NCI-H187 (cell line): ENCODE measurements around the gene CRYAB.
"Not testable (repeated sequence)": the region's sequence is repeated elsewhere in the genome, so short reads cannot be mapped to it uniquely, and the experiment has no call there.

Experiments
- DNase-seq, 2 experiments: peaks; one replicate each; lab custom pipeline; 2025; lab: John Stamatoyannopoulos, UW

Gene CRYAB

DNA sequence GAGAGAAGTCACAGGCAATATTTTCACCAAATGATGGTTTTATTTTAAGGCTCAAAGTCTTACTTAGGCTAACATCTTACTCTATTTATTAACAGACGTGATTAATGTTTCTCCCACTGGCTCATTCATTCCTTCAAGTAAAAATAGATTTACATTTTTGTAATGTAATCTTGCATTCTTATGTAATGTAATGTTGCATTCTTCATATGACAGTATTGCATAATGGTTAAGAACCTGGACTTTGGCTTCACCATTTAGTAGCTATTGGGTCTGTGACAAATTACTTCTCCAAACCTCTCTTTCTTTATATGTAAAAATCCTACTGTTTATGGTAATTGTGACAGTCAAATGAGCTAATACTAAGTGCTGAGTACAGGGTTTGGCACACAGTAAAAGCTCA is 22.3 kb upstream of the CRYAB start:
- DNase-seq, result no peak

- DNase-seq, result not testable (repeated sequence)
Observed at GRCh38 chr11:111933176-111933575, 21.6 kb upstream of the CRYAB start.

DNA sequence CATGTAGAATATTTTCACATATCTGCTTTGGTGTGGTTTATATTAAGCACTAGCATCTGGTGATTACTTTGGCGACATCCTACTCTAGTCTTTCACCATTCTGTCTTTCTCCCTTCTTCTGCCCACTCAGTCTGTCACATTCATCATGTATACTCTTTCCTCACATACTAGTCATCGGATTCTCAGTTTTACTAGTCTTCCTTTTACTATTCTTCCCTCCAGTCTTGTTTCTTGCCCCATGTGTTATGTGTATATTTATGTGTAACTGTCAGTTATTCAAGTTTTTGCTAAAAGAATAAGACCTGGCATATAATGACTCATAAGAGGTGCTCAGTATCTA is 21.0 kb upstream of the CRYAB start:
- DNase-seq, result no peak

GRCh38 chr11:111930472-111930871 is 18.9 kb upstream of the CRYAB start:
- no peak for DNase-seq

- peak; percentile 92 to 98 for DNase-seq
Observed at GRCh38 chr11:111926505-111927391, 15.2 kb upstream of the CRYAB start.

GRCh38 chr11:111925953-111926352 is 14.4 kb upstream of the CRYAB start:
- DNase-seq, result no peak

DNA sequence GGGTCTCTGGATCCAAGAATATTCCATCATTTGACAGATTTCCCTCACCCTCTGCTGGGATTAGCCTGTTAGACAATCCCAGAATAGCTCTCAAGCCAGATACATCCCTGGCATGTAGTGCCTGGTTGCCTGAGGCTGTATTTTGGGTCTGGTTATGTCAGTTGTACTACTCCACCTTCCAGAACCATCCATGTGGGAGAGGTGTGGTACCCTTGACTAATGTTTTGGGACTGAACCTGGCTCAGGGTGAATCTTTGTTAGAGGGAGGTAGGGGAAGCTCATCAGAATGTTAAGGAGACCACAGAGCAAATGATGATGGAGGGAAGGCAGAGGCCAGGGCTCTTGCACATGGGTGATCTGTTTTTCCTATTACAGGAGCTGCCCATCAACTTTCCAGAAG is 12.4 kb upstream of the CRYAB start:
- DNase-seq, result no peak

- no peak for DNase-seq
Observed at GRCh38 chr11:111923351-111923788, 11.8 kb upstream of the CRYAB start.

GRCh38 chr11:111922803-111923202 is 11.2 kb upstream of the CRYAB start:
- no peak for DNase-seq

DNA sequence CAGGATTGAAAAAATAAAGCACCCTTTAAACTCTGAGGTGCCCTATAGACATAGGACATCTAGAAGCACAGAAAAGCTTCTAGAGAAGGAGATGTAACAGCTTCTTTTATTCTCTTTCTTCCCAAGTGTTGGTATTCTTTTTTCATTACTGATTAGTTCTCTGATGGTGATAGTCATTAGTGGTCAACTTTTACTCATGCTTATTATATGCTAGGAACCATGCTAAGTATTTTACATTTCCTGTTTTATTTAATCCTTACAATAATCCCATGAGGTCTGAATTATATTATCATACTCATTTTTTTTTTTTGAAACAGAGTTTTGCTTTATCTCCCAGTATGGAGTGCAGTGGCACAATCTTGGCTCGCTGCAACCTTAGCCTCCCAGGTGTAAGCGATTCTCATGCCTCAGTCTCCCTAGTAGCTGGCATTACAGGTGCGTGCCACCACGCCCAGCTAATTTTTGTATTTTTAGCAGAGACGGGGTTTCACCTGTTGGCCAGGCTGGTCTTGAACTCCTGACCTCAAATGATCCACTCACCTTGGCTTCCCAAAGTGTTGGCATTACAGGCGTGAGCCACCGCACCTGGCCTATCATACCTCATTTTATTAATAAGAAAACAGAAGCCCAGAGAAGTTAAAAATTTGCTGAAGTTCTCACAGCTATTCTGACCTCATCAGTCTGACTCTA is 10.1 kb upstream of the CRYAB start:
- no peak for DNase-seq

GRCh38 chr11:111920908-111921307 is 9.3 kb upstream of the CRYAB start:
- DNase-seq, result no peak

DNA sequence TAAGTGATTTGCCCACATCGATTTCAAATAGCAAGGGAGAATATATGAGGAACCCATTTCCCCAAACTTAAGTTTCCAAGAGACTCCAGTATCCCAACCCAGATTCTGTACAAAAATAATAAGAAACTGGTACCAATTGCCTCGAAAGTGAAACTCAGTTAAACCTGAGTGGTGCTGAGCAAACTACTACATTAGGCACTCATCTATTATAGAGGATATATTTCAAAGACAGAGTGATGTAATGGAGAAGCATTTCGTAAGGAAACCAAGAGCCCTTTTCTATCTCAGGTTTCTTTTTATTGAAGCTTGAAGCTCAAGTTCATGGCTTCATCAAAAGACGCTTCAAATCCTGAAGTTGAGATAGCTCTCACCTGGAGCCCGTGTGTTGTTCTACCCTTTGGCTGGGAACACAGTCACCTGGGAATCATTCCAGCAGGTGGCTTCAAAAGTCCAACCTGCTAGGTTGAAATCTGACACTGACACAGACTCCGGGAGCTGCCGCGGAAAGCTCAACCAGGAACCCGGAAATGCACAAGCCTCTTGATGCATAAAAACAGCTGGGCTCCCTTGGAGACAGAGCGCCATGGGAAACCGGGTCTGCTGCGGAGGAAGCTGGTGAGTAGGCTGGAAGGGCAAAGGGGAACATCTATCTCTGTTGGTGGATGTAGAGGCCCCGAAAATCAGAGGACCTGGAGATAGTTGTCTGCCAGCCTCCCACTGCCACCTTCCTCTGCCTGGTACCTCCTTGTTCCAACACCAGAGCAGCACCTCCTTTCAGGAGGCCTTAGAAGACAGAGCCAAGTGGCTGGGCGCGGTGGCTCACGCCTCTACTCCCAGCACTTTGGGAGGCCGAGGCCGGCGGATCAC is 7.1 kb upstream of the CRYAB start, which contains the start of gene C11orf52:
Gene C11orf52 (plus strand): TSS at position 524 of the 867 bp plus-strand sequence. CDS start 60 bp downstream, at position 584.
- peak; percentile 71 to 88 for DNase-seq

DNA sequence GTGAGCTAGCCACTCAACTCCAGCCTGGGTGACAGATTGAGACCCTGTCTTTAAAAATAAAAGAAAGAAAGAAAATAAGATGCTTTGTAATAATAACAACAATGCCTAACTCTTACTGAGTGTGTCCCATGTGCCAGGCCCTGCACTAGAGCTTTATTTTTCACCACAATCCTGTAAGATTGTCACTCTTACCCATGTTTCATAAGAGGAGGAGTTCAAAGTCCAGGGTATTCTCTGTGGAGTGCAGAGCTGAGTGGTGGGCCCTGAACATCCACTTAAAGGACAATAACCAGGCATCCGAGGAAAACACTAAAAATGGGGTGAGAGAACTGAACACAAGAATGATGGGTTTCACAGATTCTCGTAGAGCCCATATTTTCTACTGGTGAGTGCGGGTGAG is 6.2 kb upstream of the CRYAB start:
- no peak for DNase-seq

GRCh38 chr11:111917312-111917711 is 5.7 kb upstream of the CRYAB start:
- no peak for DNase-seq

DNA sequence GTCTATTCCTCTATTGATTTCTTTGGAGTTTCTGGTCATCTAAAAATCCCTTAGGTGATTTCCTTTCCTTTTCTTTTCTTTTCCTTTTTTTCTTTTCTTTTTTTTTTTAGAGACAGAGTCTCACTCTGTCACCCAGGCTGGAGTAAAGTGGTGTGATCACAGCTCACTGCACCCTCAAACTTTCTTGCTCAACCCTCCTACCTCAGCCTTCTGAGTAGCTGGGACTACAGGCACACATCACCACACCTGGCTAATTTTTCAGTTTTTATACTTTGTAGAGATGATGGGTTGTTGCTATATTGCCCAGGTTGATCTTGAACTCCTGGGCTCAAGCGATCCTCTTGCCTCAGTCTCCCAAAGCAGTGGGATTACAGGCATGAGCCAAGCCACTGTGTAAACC is 5.2 kb upstream of the CRYAB start:
- DNase-seq, result no peak

- DNase-seq, result no peak
Observed at GRCh38 chr11:111913997-111914396, 2.4 kb upstream of the CRYAB start.

DNA sequence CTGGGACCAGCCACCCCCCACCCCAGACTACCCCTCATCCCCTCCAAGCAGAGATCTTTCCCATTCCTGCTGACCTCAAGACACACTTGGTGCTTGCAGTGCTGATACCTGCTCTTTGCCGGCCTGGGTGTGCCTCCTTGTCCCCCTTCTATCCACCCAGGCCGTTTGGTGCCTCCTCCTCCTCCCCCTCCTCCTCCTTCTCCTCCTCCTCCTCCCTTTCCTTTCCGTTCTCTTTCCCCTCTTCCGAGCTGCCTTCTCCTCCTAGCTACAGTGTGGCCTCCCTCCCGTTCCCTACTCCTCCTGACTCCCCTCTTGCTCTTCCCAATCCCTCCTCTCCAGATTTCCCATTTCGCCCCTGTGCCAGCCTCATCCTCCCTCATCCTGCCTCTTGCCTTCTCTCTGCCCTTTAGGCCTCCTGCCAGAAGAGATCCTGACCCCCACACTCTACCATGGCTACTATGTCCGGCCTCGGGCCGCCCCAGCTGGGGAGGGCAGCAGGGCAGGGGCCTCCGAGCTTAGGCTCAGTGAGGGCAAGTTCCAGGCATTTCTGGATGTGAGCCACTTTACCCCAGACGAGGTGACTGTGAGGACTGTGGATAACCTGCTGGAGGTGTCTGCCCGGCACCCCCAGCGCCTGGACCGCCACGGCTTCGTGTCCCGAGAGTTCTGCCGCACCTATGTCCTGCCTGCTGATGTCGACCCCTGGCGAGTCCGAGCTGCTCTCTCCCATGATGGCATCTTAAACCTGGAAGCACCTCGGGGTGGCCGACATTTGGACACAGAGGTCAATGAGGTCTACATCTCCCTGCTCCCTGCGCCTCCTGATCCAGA is 1.7 kb upstream of the CRYAB start:
- DNase-seq, result no peak

GRCh38 chr11:111912535-111912934 is 965 bp upstream of the CRYAB start, which contains the start of gene HSPB2:
Gene HSPB2 (plus strand): TSS chr11:111912734. CDS start chr11:111912830, 96 bp downstream.
- DNase-seq, result no peak

- DNase-seq, result no peak
Observed at GRCh38 chr11:111910676-111911562, 651 bp downstream of the CRYAB start.

DNA sequence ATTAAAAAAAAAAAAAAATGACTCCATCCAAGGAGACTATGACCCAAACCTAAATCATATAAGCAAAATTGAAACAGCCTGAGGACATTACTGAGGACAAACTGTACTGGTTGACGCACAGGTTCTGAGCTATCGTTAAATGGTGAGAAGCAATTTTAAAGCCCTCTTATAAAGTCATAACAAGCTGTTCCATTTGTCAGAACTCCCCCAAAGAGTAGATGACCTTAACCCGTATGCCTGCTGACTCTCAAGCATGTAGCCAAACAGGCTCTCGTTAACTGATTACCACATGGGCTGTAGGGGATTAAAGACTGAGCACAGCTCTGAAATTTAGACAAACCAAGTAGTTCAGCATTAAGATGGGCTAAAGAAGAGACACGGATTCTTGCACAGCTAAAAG is 2.2 kb downstream of the CRYAB start:
- no peak for DNase-seq
